GM12878 (cell line): ENCODE results near the gene PINLYP. TPM values are rescaled to one million over a fixed set of nuclear protein-coding genes. Genes with fewer than 3 reads are reported as not detected.

ENCODE experiments used
- ATAC-seq: fragments of 200-7000 bp; cut with Tn5 transposase; 3 replicates; pipeline ENCODE4 v1.9.1; 2020; ENCODE audit warnings: mild to moderate bottlenecking, moderate library complexity
- BruUV-seq: library from RNA; stranded (reverse); fragments of 400-500 nt; replicated peaks from 2 replicates; lab custom pipeline; 2021; lab: Mats Ljungman, UMichigan
- CTCF ChIA-PET: fragments of 300-600 bp; sonication (Branson Sonifier 250); formaldehyde crosslinking; extraction: SDS; loops from one replicate; lab custom pipeline; 2021; ENCODE audit warnings: inconsistent platforms; lab: Yijun Ruan, JAX
- POLR2A ChIA-PET: fragments of 350-600 bp; formaldehyde crosslinking; extraction: SDS; loops from one replicate; lab custom pipeline; 2021; ENCODE audit warnings: inconsistent platforms; lab: Charles Lee
- RAD21 ChIA-PET: fragments of 300-600 bp; sonication (Branson Sonifier 250); formaldehyde crosslinking; loops from one replicate; lab custom pipeline; 2023; ENCODE audit warnings: antibody characterized with exemption; ENCODE audit not compliant: unreplicated experiment; lab: Charles Lee
- SMC1A ChIA-PET: fragments of 300-600 bp; sonication (Branson Sonifier 250); formaldehyde crosslinking; loops from one replicate; lab custom pipeline; 2023; ENCODE audit not compliant: unreplicated experiment, uncharacterized antibody; lab: Charles Lee
- DNase-seq: peaks from one replicate; pipeline ENCODE4 v3.0.0-alpha.2; 2011; ENCODE audit warnings: low read depth, low spot score
- FAIRE-seq: peaks from 3 replicates; lab custom pipeline; 2011; peaks lifted over from hg19 to GRCh38; lab: Jason Lieb, UNC
- H2AFZ ChIP-seq: 2 replicates; pipeline ENCODE4 v1.6.0; 2011; ENCODE audit warnings: low read depth, low read length, control low read depth; ENCODE audit not compliant: control insufficient read depth
- H3K27ac ChIP-seq: 2 replicates; pipeline ENCODE4 v1.5.1; 2011; ENCODE audit warnings: control low read depth; ENCODE audit not compliant: control insufficient read depth, insufficient read depth
- H3K27me3 ChIP-seq, 2 experiments: replicated peaks in 1 of 2; 2 replicates each; pipeline versions ENCODE4 v1.6.0 to v1.6.1; 2011; ENCODE audit warnings: low read length in 1 of 2; ENCODE audit not compliant: control insufficient read depth in 2 of 2, insufficient read depth in 2 of 2
- H3K36me3 ChIP-seq, 2 experiments: 2 replicates each; pipeline ENCODE4 v1.5.1; 2011; ENCODE audit warnings: low read length in 1 of 2; ENCODE audit not compliant: control insufficient read depth in 2 of 2, insufficient read depth in 2 of 2
- H3K4me1 ChIP-seq: 2 replicates; pipeline ENCODE4 v1.6.1; 2011; ENCODE audit warnings: mild to moderate bottlenecking, low read length, moderate library complexity, mixed read lengths; ENCODE audit not compliant: control insufficient read depth, insufficient read depth
- H3K4me2 ChIP-seq: 2 replicates; pipeline ENCODE4 v1.6.0; 2011; ENCODE audit warnings: control low read depth; ENCODE audit not compliant: control insufficient read depth, insufficient read depth
- H3K4me3 ChIP-seq: fragments of 200-600 bp; sonication (generic); 2 replicates; pipeline ENCODE4 v1.5.1; 2016
- H3K79me2 ChIP-seq: 2 replicates; pipeline ENCODE4 v1.6.0; 2011; ENCODE audit warnings: low read length; ENCODE audit not compliant: control insufficient read depth, insufficient read depth
- H3K9ac ChIP-seq: 2 replicates; pipeline ENCODE4 v1.8.0; 2011; ENCODE audit warnings: low read length, control low read depth, mixed read lengths; ENCODE audit not compliant: control insufficient read depth, insufficient read depth
- H3K9me3 ChIP-seq: replicated peaks from 3 replicates; pipeline ENCODE4 v1.5.1; 2011; ENCODE audit warnings: mild to moderate bottlenecking, low read length; ENCODE audit not compliant: control insufficient read depth, insufficient read depth
- H4K20me1 ChIP-seq: 2 replicates; pipeline ENCODE4 v1.6.0; 2011; ENCODE audit not compliant: control insufficient read depth, insufficient read depth
- EP300 ChIP-seq, 2 experiments: fragments of 150-350 bp in 1 of 2; IDR thresholded peaks; 2 replicates each; pipeline ENCODE4 v1.6.1; 2011 to 2012; ENCODE audit warnings: low read depth in 2 of 2, low read length in 2 of 2, borderline replicate concordance in 1 of 2, improper control_type of control experiment in 1 of 2, inconsistent platforms in 1 of 2; ENCODE audit not compliant: control insufficient read depth in 1 of 2
- FOXM1 ChIP-seq: IDR thresholded peaks from 2 replicates; pipeline ENCODE4 v1.6.1; 2012; ENCODE audit warnings: low read depth, mild to moderate bottlenecking, inconsistent platforms, low read length, moderate library complexity
- NKRF ChIP-seq: fragments of 450-650 bp; conservative IDR thresholded peaks from 2 replicates; pipeline ENCODE4 v1.6.1; 2017; ENCODE audit warnings: mild to moderate bottlenecking, moderate library complexity
- TAF1 ChIP-seq: IDR thresholded peaks from 2 replicates; pipeline ENCODE4 v1.6.1; 2011; ENCODE audit warnings: mild to moderate bottlenecking, low read depth, low read length, borderline replicate concordance
- TCF12 ChIP-seq: IDR thresholded peaks from 2 replicates; pipeline ENCODE4 v1.6.1; 2011; ENCODE audit warnings: low read depth, mild to moderate bottlenecking, low read length
- WGBS: methylation state at CpG from one replicate; pipeline ENCODE4 v1.1.6; 2016; ENCODE audit warnings: low lambda C conversion rate; ENCODE audit not compliant: insufficient replicate concordance, insufficient coverage; ENCODE audit errors: missing lambda C conversion rate; 5-methylcytosine and 5-hydroxymethylcytosine counted together
- in situ Hi-C: fragments of 300-500 bp; cut with MboI; formaldehyde crosslinking; loops from 9 replicates; pipeline ENCODE4 v1.14.3; 2018; ENCODE audit warnings: mixed read lengths
- intact Hi-C: fragments of 100-400 bp; cut with micrococcal nuclease; formaldehyde crosslinking; loops from one replicate; pipeline ENCODE4 v1.14.2; 2022; ENCODE audit not compliant: unreplicated experiment
- polyA plus RNA-seq, 11 experiments: library from polyadenylated mRNA; depleted of rRNA in 4 of 11; unstranded in 6 of 11; stranded (reverse) in 5 of 11; fragments of >200 nt; fragmentation: Nextera tagmentation in 4 of 11; fragmentation: Illumina TruSeq in 1 of 11; extraction: Ambion mirVana in 4 of 11; extraction: Trizol in 1 of 11; gene quantifications; 1 replicate in 1 of 11; 2 replicates in 10 of 11; pipeline versions ENCODE4 v1.2.1 to v1.2.3, GENCODE V29; 2011 to 2016; ENCODE audit warnings: inconsistent platforms in 2 of 11, missing spikeins in 2 of 11, low read depth in 1 of 11
- total RNA-seq, 4 experiments: library from RNA; depleted of rRNA in 3 of 4; stranded (reverse); fragments of >200 nt in 3 of 4; fragmentation: Illumina TruSeq in 1 of 4; extraction: Trizol in 1 of 4; gene quantifications; 2 replicates each; pipeline versions ENCODE4 v1.2.1 to v1.2.3, GENCODE V29; 2013 to 2021

PINLYP gene
- total and polyA plus RNA-seq, 10 of the 15 experiments (the other 5 are each of a cell fraction or from before 2014, with no cell fraction given): 1.0 to 26.9 (median 11.4) TPM

- Histone ChIP-seq H3K4me2 (no peak overlapping the region), H3K27ac (no peak overlapping the region)
- ChIA-PET CTCF (no interaction called here), SMC1A (no interaction called here), RAD21 (no interaction called here)
- ATAC-seq (no peak), DNase-seq (no peak)
- 57% methylated on average over 5 of the region's 5 CpGs for WGBS
- TF ChIP-seq FOXM1 (no peak), TCF12 (no peak), EP300 (IDR thresholded peaks at IDR 0.05; ENCODE audit: borderline replicate concordance in 1 of 2, control insufficient read depth in 1 of 2, low read depth in 2 of 2, low read length in 2 of 2) (no peak), TAF1 (no peak), NKRF (no peak)
- TF ChIP-seq, all 136 proteins: peak for 0
- H3K27me3 ChIP-seq: peaks cover 0 to 3% of the 10 kb centered on the region in 2 experiments; a peak in 1 of 4 replicates
- H3K79me2 ChIP-seq: no peaks in the 10 kb centered on the region
- BruUV-seq: no TSS peak
- no peaks in the 10 kb centered on the region for H3K36me3 ChIP-seq
- no peak for FAIRE-seq
- in situ Hi-C loops: no loop called here
- no peaks in the 10 kb centered on the region for H3K9me3 ChIP-seq
- no peak overlapping the region for H3K9ac ChIP-seq
- H3K4me3 ChIP-seq: no peak overlapping the region
- intact Hi-C loops: no loop called here
- no peak overlapping the region for H2AFZ ChIP-seq
- POLR2A ChIA-PET: no interaction called here
- no peaks in the 10 kb centered on the region for H4K20me1 ChIP-seq
- no peaks in the 10 kb centered on the region for H3K4me1 ChIP-seq
Measured at GRCh38 chr19:43631491-43631890, 55.9 kb downstream of the PINLYP start.

Other genes starting within 250 kb of the PINLYP start
Only the 7 nearest of the 17 such genes appear.
- 102 and 103 TPM in 2 replicates for gene ETHE1, start 48.6 kb upstream of the PINLYP start, total RNA-seq (2014; rRNA removed)
- gene ETHE1, start 48.6 kb upstream of the PINLYP start, total RNA-seq (2014; rRNA removed; fragmentation: Illumina TruSeq; extraction: Trizol): 39.6 and 45.0 TPM in 2 replicates
- gene ETHE1, start 48.6 kb upstream of the PINLYP start, total RNA-seq (2021): 59.8 and 67.4 TPM in 2 replicates
- gene ETHE1, start 48.6 kb upstream of the PINLYP start, polyA plus RNA-seq (2011; rRNA removed): 98.4 and 155 TPM in 2 replicates
- 46.4 and 53.8 TPM in 2 replicates for gene ETHE1, start 48.6 kb upstream of the PINLYP start, polyA plus RNA-seq (2014; fragmentation: Illumina TruSeq; extraction: Trizol)
- 10 to 100 TPM; 22.1 to 40.7 TPM for gene ETHE1, start 48.6 kb upstream of the PINLYP start, polyA plus RNA-seq (2014; fragmentation: Nextera tagmentation; extraction: Ambion mirVana)
- 118 and 134 TPM in 2 replicates for gene ETHE1, start 48.6 kb upstream of the PINLYP start, polyA plus RNA-seq (2014; rRNA removed)
- 10 to 100 TPM; 50.0 to 51.5 TPM for gene ETHE1, start 48.6 kb upstream of the PINLYP start, polyA plus RNA-seq (2016; fragmentation: Nextera tagmentation; extraction: Ambion mirVana)
- 0.44 and 0.96 TPM in 2 replicates for gene ZNF575, start 42.6 kb upstream of the PINLYP start, total RNA-seq (2014; rRNA removed)
- 0.23 and 0.36 TPM in 2 replicates for gene ZNF575, start 42.6 kb upstream of the PINLYP start, total RNA-seq (2014; rRNA removed; fragmentation: Illumina TruSeq; extraction: Trizol)
- 1.2 and 2.2 TPM in 2 replicates for gene ZNF575, start 42.6 kb upstream of the PINLYP start, total RNA-seq (2021)
- 0.10 and 0.18 TPM in 2 replicates for gene ZNF575, start 42.6 kb upstream of the PINLYP start, polyA plus RNA-seq (2011; rRNA removed)
- gene ZNF575, start 42.6 kb upstream of the PINLYP start, polyA plus RNA-seq (2014; fragmentation: Illumina TruSeq; extraction: Trizol): 0.10 and 0.54 TPM in 2 replicates
- gene ZNF575, start 42.6 kb upstream of the PINLYP start, polyA plus RNA-seq (2014; fragmentation: Nextera tagmentation; extraction: Ambion mirVana): under 1 TPM; 0.23 to 0.35 TPM
- gene ZNF575, start 42.6 kb upstream of the PINLYP start, polyA plus RNA-seq (2014; rRNA removed): 1.3 and 1.4 TPM in 2 replicates
- gene ZNF575, start 42.6 kb upstream of the PINLYP start, polyA plus RNA-seq (2016; fragmentation: Nextera tagmentation; extraction: Ambion mirVana): 1 to 10 TPM; 1.6 to 2.8 TPM
- 39.3 and 40.1 TPM in 2 replicates for gene XRCC1, start 274 bp upstream of the PINLYP start, total RNA-seq (2014; rRNA removed)
- gene XRCC1, start 274 bp upstream of the PINLYP start, total RNA-seq (2014; rRNA removed; fragmentation: Illumina TruSeq; extraction: Trizol): 23.6 and 27.0 TPM in 2 replicates
- 30.0 and 34.8 TPM in 2 replicates for gene XRCC1, start 274 bp upstream of the PINLYP start, total RNA-seq (2021)
- 14.0 and 26.8 TPM in 2 replicates for gene XRCC1, start 274 bp upstream of the PINLYP start, polyA plus RNA-seq (2011; rRNA removed)
- 16.7 and 32.6 TPM in 2 replicates for gene XRCC1, start 274 bp upstream of the PINLYP start, polyA plus RNA-seq (2014; fragmentation: Illumina TruSeq; extraction: Trizol)
- gene XRCC1, start 274 bp upstream of the PINLYP start, polyA plus RNA-seq (2014; fragmentation: Nextera tagmentation; extraction: Ambion mirVana): 1 to 10 TPM; 2.0 to 7.5 TPM
- 43.6 and 55.0 TPM in 2 replicates for gene XRCC1, start 274 bp upstream of the PINLYP start, polyA plus RNA-seq (2014; rRNA removed)
- 10 to 100 TPM; 46.9 to 51.1 TPM for gene XRCC1, start 274 bp upstream of the PINLYP start, polyA plus RNA-seq (2016; fragmentation: Nextera tagmentation; extraction: Ambion mirVana)
- gene IRGQ, start 20.3 kb downstream of the PINLYP start, total RNA-seq (2014; rRNA removed): 10.8 and 10.9 TPM in 2 replicates
- gene IRGQ, start 20.3 kb downstream of the PINLYP start, total RNA-seq (2014; rRNA removed; fragmentation: Illumina TruSeq; extraction: Trizol): 8.7 and 9.2 TPM in 2 replicates
- gene IRGQ, start 20.3 kb downstream of the PINLYP start, total RNA-seq (2021): 20.8 and 21.4 TPM in 2 replicates
- 9.2 and 11.3 TPM in 2 replicates for gene IRGQ, start 20.3 kb downstream of the PINLYP start, polyA plus RNA-seq (2011; rRNA removed)
- 6.0 and 8.6 TPM in 2 replicates for gene IRGQ, start 20.3 kb downstream of the PINLYP start, polyA plus RNA-seq (2014; fragmentation: Illumina TruSeq; extraction: Trizol)
- gene IRGQ, start 20.3 kb downstream of the PINLYP start, polyA plus RNA-seq (2014; fragmentation: Nextera tagmentation; extraction: Ambion mirVana): 10 to 100 TPM in 1 of 2 experiments, 1 to 10 TPM in 1; 3.3 to 10.7 TPM
- gene IRGQ, start 20.3 kb downstream of the PINLYP start, polyA plus RNA-seq (2014; rRNA removed): 7.9 and 9.3 TPM in 2 replicates
- 1 to 10 TPM; 5.1 to 5.5 TPM for gene IRGQ, start 20.3 kb downstream of the PINLYP start, polyA plus RNA-seq (2016; fragmentation: Nextera tagmentation; extraction: Ambion mirVana)
- 12.6 and 13.4 TPM in 2 replicates for gene ZNF576, start 20.8 kb downstream of the PINLYP start, total RNA-seq (2014; rRNA removed)
- 8.6 and 9.6 TPM in 2 replicates for gene ZNF576, start 20.8 kb downstream of the PINLYP start, total RNA-seq (2014; rRNA removed; fragmentation: Illumina TruSeq; extraction: Trizol)
- gene ZNF576, start 20.8 kb downstream of the PINLYP start, total RNA-seq (2021): 17.9 and 18.8 TPM in 2 replicates
- 4.9 and 8.1 TPM in 2 replicates for gene ZNF576, start 20.8 kb downstream of the PINLYP start, polyA plus RNA-seq (2011; rRNA removed)
- gene ZNF576, start 20.8 kb downstream of the PINLYP start, polyA plus RNA-seq (2014; fragmentation: Illumina TruSeq; extraction: Trizol): 3.6 and 7.4 TPM in 2 replicates
- gene ZNF576, start 20.8 kb downstream of the PINLYP start, polyA plus RNA-seq (2014; fragmentation: Nextera tagmentation; extraction: Ambion mirVana): 10 to 100 TPM; 13.2 to 15.2 TPM
- 18.5 and 18.6 TPM in 2 replicates for gene ZNF576, start 20.8 kb downstream of the PINLYP start, polyA plus RNA-seq (2014; rRNA removed)
- gene ZNF576, start 20.8 kb downstream of the PINLYP start, polyA plus RNA-seq (2016; fragmentation: Nextera tagmentation; extraction: Ambion mirVana): 10 to 100 TPM; 29.5 to 29.8 TPM
- 0.06 and 0.11 TPM in 2 replicates for gene SRRM5, start 36.3 kb downstream of the PINLYP start, total RNA-seq (2014; rRNA removed)
- 0.18 TPM in 2 replicates for gene SRRM5, start 36.3 kb downstream of the PINLYP start, total RNA-seq (2014; rRNA removed; fragmentation: Illumina TruSeq; extraction: Trizol)
- 0.08 and 0.19 TPM in 2 replicates for gene SRRM5, start 36.3 kb downstream of the PINLYP start, total RNA-seq (2021)
- 0.11 TPM in 1 of 2 replicates, not detected in the other for gene SRRM5, start 36.3 kb downstream of the PINLYP start, polyA plus RNA-seq (2011; rRNA removed)
- 0.16 and 0.31 TPM in 2 replicates for gene SRRM5, start 36.3 kb downstream of the PINLYP start, polyA plus RNA-seq (2014; fragmentation: Illumina TruSeq; extraction: Trizol)
- gene SRRM5, start 36.3 kb downstream of the PINLYP start, polyA plus RNA-seq (2014; fragmentation: Nextera tagmentation; extraction: Ambion mirVana): not detected
- 0.32 and 0.43 TPM in 2 replicates for gene SRRM5, start 36.3 kb downstream of the PINLYP start, polyA plus RNA-seq (2014; rRNA removed)
- under 1 TPM; 0.37 to 0.38 TPM for gene SRRM5, start 36.3 kb downstream of the PINLYP start, polyA plus RNA-seq (2016; fragmentation: Nextera tagmentation; extraction: Ambion mirVana)
- gene ZNF428, start 43.8 kb downstream of the PINLYP start, total RNA-seq (2014; rRNA removed): 49.8 and 56.1 TPM in 2 replicates
- 13.8 and 17.5 TPM in 2 replicates for gene ZNF428, start 43.8 kb downstream of the PINLYP start, total RNA-seq (2014; rRNA removed; fragmentation: Illumina TruSeq; extraction: Trizol)
- gene ZNF428, start 43.8 kb downstream of the PINLYP start, total RNA-seq (2021): 47.6 and 48.5 TPM in 2 replicates
- 8.8 and 13.9 TPM in 2 replicates for gene ZNF428, start 43.8 kb downstream of the PINLYP start, polyA plus RNA-seq (2011; rRNA removed)
- gene ZNF428, start 43.8 kb downstream of the PINLYP start, polyA plus RNA-seq (2014; fragmentation: Illumina TruSeq; extraction: Trizol): 3.2 and 10.6 TPM in 2 replicates
- gene ZNF428, start 43.8 kb downstream of the PINLYP start, polyA plus RNA-seq (2014; fragmentation: Nextera tagmentation; extraction: Ambion mirVana): under 1 TPM; 0.27 to 0.38 TPM
- 57.8 and 62.8 TPM in 2 replicates for gene ZNF428, start 43.8 kb downstream of the PINLYP start, polyA plus RNA-seq (2014; rRNA removed)
- gene ZNF428, start 43.8 kb downstream of the PINLYP start, polyA plus RNA-seq (2016; fragmentation: Nextera tagmentation; extraction: Ambion mirVana): 10 to 100 TPM; 23.3 to 24.9 TPM